ENCODE measurements around the gene SLCO4A1. TPM values are rescaled to one million over a fixed set of nuclear protein-coding genes. Genes with fewer than 3 reads are reported as not detected.

The SLCO4A1 gene
- total and polyA plus RNA-seq, 2 experiments from 2014 or later = 0.22 to 0.43 TPM

GRCh38 chr20:62605236-62605943 is 36.9 kb upstream of the SLCO4A1 start:
- Histone ChIP-seq H4K20me1 (ENCODE audit: insufficient read depth) (no peaks in the 10 kb centered on the region), H3K27ac (no peak overlapping the region), H3K36me3 (ENCODE audit: low read depth) (no peaks in the 10 kb centered on the region), H3F3A (ENCODE audit: insufficient read depth) (no peaks in the 10 kb centered on the region), H3K27me3 (replicated peaks; ENCODE audit: insufficient read depth) (peaks cover 45% of the 10 kb centered on the region), H3K79me2 (ENCODE audit: insufficient read depth) (no peaks in the 10 kb centered on the region), H3K9me3 (ENCODE audit: low read depth) (no peaks in the 10 kb centered on the region), H3K4me1 (ENCODE audit: insufficient read depth) (0 out of 2 replicates have a peak, but pooled peaks cover 3% of the 10 kb centered on the region), H3K9me2 (ENCODE audit: insufficient read depth) (no peaks in the 10 kb centered on the region), H2AFZ (no peak overlapping the region), H3K4me3 (no peak overlapping the region), H3K9ac (no peak overlapping the region), H3K4me2 (ENCODE audit: unreplicated experiment) (no peak overlapping the region)
- WGBS, 2 experiments (ENCODE audit: low coverage in 1 of 2, low lambda C conversion rate in 2 of 2, missing lambda C conversion rate in 2 of 2) = 74 to 76% methylated on average over 11 of the region's 11 CpGs
- no peak for TF ChIP-seq EZH2phosphoT487 (IDR thresholded peaks at IDR 0.05; ENCODE audit: insufficient read depth, low read depth)
- no peak for TF ChIP-seq EZH2 (IDR thresholded peaks at IDR 0.05; ENCODE audit: insufficient read depth, poor library complexity, severe bottlenecking)
- DNase-seq = no peak
- in situ Hi-C loops (cut with MboI) = no loop called here

GRCh38 chr20:62606016-62606415 is 36.3 kb upstream of the SLCO4A1 start:
- Histone ChIP-seq H3K27ac (no peak overlapping the region), H3K79me2 (ENCODE audit: insufficient read depth) (no peaks in the 10 kb centered on the region), H3K9ac (no peak overlapping the region), H3K27me3 (replicated peaks; ENCODE audit: insufficient read depth) (peaks cover 45% of the 10 kb centered on the region), H3K9me2 (ENCODE audit: insufficient read depth) (no peaks in the 10 kb centered on the region), H3K36me3 (ENCODE audit: low read depth) (no peaks in the 10 kb centered on the region), H4K20me1 (ENCODE audit: insufficient read depth) (no peaks in the 10 kb centered on the region), H3K4me3 (0 out of 2 replicates have a peak overlapping the region, but pooled peaks have one; percentile 3), H3K4me1 (ENCODE audit: insufficient read depth) (0 out of 2 replicates have a peak, but pooled peaks cover 3% of the 10 kb centered on the region), H3F3A (ENCODE audit: insufficient read depth) (no peaks in the 10 kb centered on the region), H3K9me3 (ENCODE audit: low read depth) (no peaks in the 10 kb centered on the region), H3K4me2 (ENCODE audit: unreplicated experiment) (peak overlapping the region; percentile 5), H2AFZ (0 out of 2 replicates have a peak overlapping the region, but pooled peaks have one; percentile 12)
- no peak for TF ChIP-seq EZH2phosphoT487 (IDR thresholded peaks at IDR 0.05; ENCODE audit: insufficient read depth, low read depth)
- no peak for TF ChIP-seq EZH2 (IDR thresholded peaks at IDR 0.05; ENCODE audit: insufficient read depth, poor library complexity, severe bottlenecking)
- WGBS, 2 experiments (ENCODE audit: low coverage in 1 of 2, low lambda C conversion rate in 2 of 2, missing lambda C conversion rate in 2 of 2) = 21 to 26% methylated on average over 6 of the region's 6 CpGs
- DNase-seq = no peak
- in situ Hi-C loops (cut with MboI) = no loop called here

GRCh38 chr20:62606551-62607201 is 35.6 kb upstream of the SLCO4A1 start:
- TF ChIP-seq EZH2phosphoT487 (IDR thresholded peaks at IDR 0.05; ENCODE audit: insufficient read depth, low read depth) (no peak), EZH2 (IDR thresholded peaks at IDR 0.05; ENCODE audit: insufficient read depth, poor library complexity, severe bottlenecking) (no peak)
- in situ Hi-C loops (cut with MboI) = no loop called here
- H3K27me3 ChIP-seq (replicated peaks; ENCODE audit: insufficient read depth) = peaks cover 46% of the 10 kb centered on the region
- no peaks in the 10 kb centered on the region for H3F3A ChIP-seq (ENCODE audit: insufficient read depth)
- H3K36me3 ChIP-seq (ENCODE audit: low read depth) = no peaks in the 10 kb centered on the region
- peak; percentile 45 for DNase-seq
- H3K9me2 ChIP-seq (ENCODE audit: insufficient read depth) = no peaks in the 10 kb centered on the region
- H3K4me1 ChIP-seq (ENCODE audit: insufficient read depth) = 0 out of 2 replicates have a peak, but pooled peaks cover 3% of the 10 kb centered on the region
- H3K9ac ChIP-seq = no peak overlapping the region
- H2AFZ ChIP-seq = 0 out of 2 replicates have a peak overlapping the region, but pooled peaks have one; percentile 12
- H3K79me2 ChIP-seq (ENCODE audit: insufficient read depth) = no peaks in the 10 kb centered on the region
- no peaks in the 10 kb centered on the region for H4K20me1 ChIP-seq (ENCODE audit: insufficient read depth)
- H3K27ac ChIP-seq = no peak overlapping the region
- 23 to 30% methylated on average over 27 to 31 of the region's 31 CpGs for WGBS, 2 experiments (ENCODE audit: low coverage in 1 of 2, low lambda C conversion rate in 2 of 2, missing lambda C conversion rate in 2 of 2)
- 0 out of 2 replicates have a peak overlapping the region, but pooled peaks have one; percentile 3 for H3K4me3 ChIP-seq
- peak overlapping the region; percentile 5 for H3K4me2 ChIP-seq (ENCODE audit: unreplicated experiment)
- no peaks in the 10 kb centered on the region for H3K9me3 ChIP-seq (ENCODE audit: low read depth)

GRCh38 chr20:62607366-62608217 is 34.7 kb upstream of the SLCO4A1 start:
- H3K9ac ChIP-seq = no peak overlapping the region
- no peak overlapping the region for H3K4me3 ChIP-seq
- H4K20me1 ChIP-seq (ENCODE audit: insufficient read depth) = no peaks in the 10 kb centered on the region
- H3K79me2 ChIP-seq (ENCODE audit: insufficient read depth) = no peaks in the 10 kb centered on the region
- no peaks in the 10 kb centered on the region for H3K9me2 ChIP-seq (ENCODE audit: insufficient read depth)
- no peak overlapping the region for H2AFZ ChIP-seq
- H3F3A ChIP-seq (ENCODE audit: insufficient read depth) = no peaks in the 10 kb centered on the region
- no peak overlapping the region for H3K27ac ChIP-seq
- in situ Hi-C loops (cut with MboI) = no loop called here
- no peak overlapping the region for H3K4me2 ChIP-seq (ENCODE audit: unreplicated experiment)
- 60 to 64% methylated on average over 20 to 21 of the region's 21 CpGs for WGBS, 2 experiments (ENCODE audit: low coverage in 1 of 2, low lambda C conversion rate in 2 of 2, missing lambda C conversion rate in 2 of 2)
- H3K27me3 ChIP-seq (replicated peaks; ENCODE audit: insufficient read depth) = peaks cover 46% of the 10 kb centered on the region
- H3K36me3 ChIP-seq (ENCODE audit: low read depth) = no peaks in the 10 kb centered on the region
- TF ChIP-seq EZH2 (IDR thresholded peaks at IDR 0.05; ENCODE audit: insufficient read depth, poor library complexity, severe bottlenecking) (no peak), EZH2phosphoT487 (IDR thresholded peaks at IDR 0.05; ENCODE audit: insufficient read depth, low read depth) (no peak)
- H3K9me3 ChIP-seq (ENCODE audit: low read depth) = no peaks in the 10 kb centered on the region
- 0 out of 2 replicates have a peak, but pooled peaks cover 3% of the 10 kb centered on the region for H3K4me1 ChIP-seq (ENCODE audit: insufficient read depth)
- no peak for DNase-seq

Data from GM23248 (cell line).